D721Med (cell line): ENCODE results near the gene LMOD3.

Experiments used
- DNase-seq: peaks from one replicate; pipeline ENCODE4 v3.0.0; 2011; ENCODE audit warnings: low spot score; ENCODE audit not compliant: insufficient read length
- FAIRE-seq: peaks from 2 replicates; lab custom pipeline; 2011; peaks lifted over from hg19 to GRCh38; lab: Jason Lieb, UNC
- TF ChIP-seq, protein P1 (sequence below): IDR thresholded peaks from 2 replicates; pipeline ENCODE4 v1.5.1; 2012; ENCODE audit warnings: mild to moderate bottlenecking, control low read depth; ENCODE audit not compliant: insufficient read depth; ENCODE audit errors: missing control alignments

LMOD3 gene

DNA sequence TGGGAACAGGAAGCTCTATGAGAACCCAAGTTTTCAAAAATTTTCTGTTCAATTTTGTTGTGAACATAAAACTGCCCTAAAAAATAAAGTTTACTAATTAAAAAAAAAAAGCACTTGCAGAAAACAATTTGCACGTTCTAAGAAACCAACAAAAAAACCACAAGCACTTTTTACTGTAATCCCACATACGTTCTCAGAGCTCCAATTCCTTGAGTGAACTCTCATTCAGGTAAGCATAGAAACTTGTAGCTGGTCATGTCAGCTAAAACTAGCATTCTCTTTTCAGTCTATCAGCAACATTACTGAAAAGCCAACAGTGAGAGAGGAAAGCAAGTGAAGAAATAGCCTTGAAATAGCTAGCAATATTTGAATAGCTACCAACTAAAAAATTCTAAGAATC, 58.8 kb downstream of the LMOD3 start:
- TF ChIP-seq, protein P1, sequence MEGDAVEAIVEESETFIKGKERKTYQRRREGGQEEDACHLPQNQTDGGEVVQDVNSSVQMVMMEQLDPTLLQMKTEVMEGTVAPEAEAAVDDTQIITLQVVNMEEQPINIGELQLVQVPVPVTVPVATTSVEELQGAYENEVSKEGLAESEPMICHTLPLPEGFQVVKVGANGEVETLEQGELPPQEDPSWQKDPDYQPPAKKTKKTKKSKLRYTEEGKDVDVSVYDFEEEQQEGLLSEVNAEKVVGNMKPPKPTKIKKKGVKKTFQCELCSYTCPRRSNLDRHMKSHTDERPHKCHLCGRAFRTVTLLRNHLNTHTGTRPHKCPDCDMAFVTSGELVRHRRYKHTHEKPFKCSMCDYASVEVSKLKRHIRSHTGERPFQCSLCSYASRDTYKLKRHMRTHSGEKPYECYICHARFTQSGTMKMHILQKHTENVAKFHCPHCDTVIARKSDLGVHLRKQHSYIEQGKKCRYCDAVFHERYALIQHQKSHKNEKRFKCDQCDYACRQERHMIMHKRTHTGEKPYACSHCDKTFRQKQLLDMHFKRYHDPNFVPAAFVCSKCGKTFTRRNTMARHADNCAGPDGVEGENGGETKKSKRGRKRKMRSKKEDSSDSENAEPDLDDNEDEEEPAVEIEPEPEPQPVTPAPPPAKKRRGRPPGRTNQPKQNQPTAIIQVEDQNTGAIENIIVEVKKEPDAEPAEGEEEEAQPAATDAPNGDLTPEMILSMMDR, result no peak
- FAIRE-seq, result no peak
- DNase-seq, result no peak

DNA sequence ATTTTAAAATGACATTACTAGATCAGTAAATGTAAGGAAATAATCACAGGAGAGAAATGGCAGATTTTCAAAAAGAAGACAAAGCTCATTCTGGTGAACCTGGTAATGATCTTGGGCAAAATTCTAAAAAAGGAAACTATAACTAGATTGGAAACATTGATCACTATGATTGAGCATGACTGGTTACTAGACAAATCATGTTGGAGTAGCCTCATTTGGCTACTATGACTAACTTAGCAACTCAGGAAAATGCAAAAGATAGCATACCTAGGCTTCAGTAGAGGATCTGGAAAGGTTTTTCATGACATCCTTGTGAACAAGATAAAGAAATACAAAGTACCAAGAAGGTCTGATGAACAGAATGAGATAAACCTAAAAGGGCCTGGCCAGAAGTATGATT, 62.7 kb downstream of the LMOD3 start:
- TF ChIP-seq, protein P1, result no peak
- no peak for DNase-seq
- FAIRE-seq, result no peak

DNA sequence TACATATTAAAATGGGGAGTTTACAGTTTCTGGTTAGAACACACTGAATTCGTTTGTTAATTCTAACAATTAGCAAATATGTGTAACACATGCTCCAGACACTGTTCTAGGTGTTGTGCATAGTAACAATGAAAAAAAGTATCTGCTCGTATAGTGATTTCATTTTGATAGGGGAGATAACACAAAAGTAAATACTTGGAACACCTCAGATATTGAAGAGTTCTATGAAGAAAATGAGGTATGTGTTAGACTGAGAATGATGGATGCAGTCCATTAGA, 63.5 kb downstream of the LMOD3 start:
- TF ChIP-seq, protein P1, result no peak
- DNase-seq (no peak), FAIRE-seq (no peak)

DNA sequence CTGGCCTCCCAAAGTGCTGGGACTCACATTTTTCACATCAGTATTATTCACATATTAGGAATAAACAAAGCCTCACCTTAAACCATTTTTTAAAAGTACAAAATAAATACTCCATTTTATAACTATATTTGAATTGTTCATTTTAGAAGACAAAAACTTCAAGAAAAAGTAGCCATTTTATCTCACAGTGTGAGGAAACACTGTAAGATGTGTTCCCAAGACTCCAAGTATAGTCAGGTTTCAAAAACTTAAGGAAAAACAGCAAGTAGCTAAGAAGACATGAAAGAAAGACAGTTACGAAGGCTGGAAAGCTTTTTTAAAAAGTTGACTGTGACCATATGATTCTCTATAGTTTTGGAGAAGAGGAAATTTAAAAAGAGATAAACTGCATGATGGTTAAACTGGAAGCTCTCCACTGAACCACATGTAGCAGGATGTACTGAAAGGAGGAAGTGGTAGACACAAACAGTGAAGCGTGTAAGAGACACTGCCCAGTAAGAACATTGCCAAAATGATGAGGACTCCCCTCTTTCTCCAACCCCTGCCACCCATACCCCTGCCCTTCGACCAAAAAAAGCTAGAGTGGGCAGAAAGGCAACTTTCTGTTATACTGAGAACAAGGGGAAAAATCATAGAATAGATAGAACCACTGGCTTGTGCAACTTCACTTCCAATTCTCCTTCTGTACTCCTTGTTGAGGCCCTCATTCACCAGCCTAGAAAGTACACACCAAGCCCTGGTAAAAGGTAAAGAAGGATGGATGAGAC, 64.0 kb downstream of the LMOD3 start:
- TF ChIP-seq, protein P1, result no peak
- FAIRE-seq, result no peak
- no peak for DNase-seq
